Measurements from ENCODE around the gene BRINP3.
A peak's percentile ranks its signal among the peaks of the same experiment; 100 is the strongest.
"Not testable (repeated sequence)": the region's sequence is repeated elsewhere in the genome, so short reads cannot be mapped to it uniquely, and the experiment has no call there.

BRINP3 gene

GRCh38 chr1:190179817-190180216 is 297.8 kb downstream of the BRINP3 start:
- DNase-seq (ENCODE audit: low spot score), result no peak

DNA sequence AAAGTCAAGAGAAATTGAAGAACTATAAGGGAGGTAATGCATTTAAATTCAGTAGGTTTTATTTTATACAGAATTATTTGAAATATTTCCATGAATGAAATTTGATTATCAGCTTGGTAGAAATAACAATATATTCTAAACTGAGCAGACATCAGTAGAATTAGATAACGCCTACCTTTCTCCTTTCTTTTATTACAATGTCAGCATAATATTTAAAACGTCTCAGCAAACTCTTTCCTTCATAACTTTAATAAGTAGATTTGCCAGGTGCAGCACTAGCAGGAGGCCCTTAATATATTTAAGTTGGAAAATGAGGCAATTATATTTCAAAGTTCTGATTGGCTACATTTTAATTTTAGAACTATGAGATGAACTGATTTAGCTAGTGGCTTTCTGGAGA is 298.8 kb downstream of the BRINP3 start:
- DNase-seq (ENCODE audit: low spot score), result no peak

GRCh38 chr1:190177555-190177954 is 300.1 kb downstream of the BRINP3 start:
- no peak for DNase-seq (ENCODE audit: low spot score)

DNA sequence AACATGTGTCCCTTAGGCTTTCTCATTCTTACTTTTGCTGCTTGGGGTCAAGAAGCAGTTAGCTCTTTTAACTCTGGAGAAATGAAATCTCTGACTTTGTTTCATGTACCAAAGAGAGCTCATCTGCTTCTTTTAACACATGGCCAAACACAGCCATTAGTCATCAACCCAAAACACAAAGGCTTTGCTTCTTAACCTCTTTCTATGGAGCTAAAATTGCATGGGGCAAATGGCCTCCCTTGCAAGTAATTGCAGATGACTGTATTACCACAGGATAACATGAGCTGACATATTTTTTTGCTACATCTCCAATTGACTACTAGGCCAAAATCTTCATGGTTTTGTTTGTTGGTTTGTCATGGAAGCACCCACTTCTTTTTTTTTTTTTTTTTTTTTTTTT is 300.9 kb downstream of the BRINP3 start:
- DNase-seq (ENCODE audit: low spot score), result no peak

- DNase-seq (ENCODE audit: low spot score), result no peak
Measured at GRCh38 chr1:190175320-190175719, 302.3 kb downstream of the BRINP3 start.

DNA sequence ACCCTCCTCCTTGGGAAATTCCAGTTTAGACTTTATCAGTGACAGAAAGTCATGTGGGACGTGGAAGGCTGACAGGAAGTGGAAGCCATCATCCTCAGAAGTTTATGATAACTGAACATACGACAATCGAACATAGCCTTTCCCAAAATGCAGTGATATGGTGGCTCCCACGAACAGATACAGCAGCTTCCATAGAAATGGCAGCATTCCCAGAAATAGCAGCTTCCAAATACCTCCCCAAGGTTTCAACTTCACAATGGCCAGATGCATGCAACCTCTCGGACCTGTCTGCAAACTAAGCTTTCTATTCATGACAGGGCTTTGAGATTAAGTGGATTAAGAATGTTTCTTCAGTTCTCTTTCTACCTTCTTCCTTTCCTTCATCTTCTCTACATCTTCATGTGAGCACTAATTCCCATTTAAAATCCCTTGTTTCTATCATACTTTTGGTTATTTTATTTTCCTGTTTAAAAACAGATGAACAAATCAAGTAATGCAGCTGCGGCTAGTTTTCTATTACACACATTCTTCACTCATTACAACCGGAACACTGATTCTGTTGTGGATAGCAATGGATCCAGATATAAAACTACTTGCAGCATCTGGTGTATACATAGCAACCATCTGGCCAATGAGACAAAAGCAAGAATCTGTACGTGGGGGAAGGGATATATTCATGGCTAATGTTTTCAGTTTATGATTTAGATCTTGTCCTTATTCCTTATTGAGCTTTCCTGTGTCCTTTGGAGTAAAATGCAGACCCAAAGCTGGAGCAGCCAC is 304.8 kb downstream of the BRINP3 start:
- no peak for DNase-seq (ENCODE audit: low spot score)

DNA sequence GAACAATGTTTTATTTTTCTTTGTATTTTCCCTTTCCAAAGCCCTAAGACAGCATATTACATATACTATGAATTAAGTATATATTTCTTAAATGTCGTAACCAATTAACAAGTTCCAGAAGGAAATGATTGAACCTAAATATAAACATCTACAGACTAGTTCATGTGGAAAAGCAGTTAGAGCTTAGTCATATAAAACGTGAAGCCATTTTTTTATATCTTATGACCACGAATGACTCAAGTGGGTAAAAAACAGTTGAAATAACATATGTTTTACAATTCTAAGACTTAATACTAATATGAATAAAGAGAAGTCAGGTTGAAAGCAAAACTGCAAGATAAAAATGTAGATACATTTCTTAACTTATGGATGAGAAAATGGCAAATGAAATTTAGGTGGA is 307.3 kb downstream of the BRINP3 start:
- DNase-seq (ENCODE audit: low spot score), result no peak

DNA sequence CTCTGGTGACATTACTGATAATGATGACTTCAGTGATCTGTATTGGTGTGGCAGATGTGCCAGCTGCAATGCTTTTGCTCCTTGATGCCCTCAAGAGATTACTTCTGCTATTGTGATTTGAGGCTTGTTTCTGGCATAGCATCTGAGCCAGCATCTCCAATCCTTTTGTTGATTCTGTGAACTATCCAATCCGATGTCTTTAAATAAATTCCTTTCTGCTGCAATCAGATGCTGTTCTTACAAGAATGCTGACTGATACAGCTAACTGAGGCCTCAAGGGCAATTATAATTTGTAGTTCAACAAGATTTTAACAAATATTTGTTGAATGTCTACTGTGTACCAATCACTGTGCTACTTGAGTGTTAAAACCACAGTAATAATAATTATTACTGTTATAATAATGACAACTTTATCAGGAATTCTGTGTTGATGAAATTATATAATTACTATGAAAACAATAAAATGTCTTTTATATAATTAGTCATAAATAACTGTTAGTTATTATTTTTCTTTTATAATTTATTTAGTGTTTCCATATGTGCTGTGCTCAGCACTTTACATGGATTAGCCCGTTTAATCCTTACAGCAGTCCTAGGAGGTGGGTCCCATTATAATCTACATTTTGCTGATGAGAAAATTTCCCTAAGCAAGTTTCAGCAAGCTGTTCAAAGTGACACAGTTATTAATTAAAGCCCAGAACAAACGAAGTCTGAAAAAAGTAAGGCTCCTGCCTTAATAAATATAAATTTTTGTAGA is 308.2 kb downstream of the BRINP3 start:
- DNase-seq (ENCODE audit: low spot score), result no peak

DNA sequence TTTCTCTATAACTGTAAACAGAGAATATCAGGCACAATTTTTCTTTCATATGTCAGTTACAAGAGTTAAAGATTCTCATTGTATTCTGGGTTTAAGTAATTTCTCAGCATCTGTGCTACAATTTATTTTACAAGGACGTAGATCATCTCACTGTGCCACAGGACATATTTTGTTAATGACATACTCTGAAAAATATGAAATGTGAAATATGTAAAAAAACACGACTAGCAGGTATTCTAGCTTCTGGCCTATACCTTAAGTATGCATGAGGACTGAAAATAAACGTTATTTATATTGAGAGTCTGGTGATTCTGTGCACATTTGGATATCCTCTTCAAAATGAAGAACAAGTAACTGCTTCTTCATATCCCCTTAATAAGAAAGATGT is 308.8 kb downstream of the BRINP3 start:
- no peak for DNase-seq (ENCODE audit: low spot score)

- peak; percentile 77 for DNase-seq (ENCODE audit: low spot score)
Measured at GRCh38 chr1:190168116-190168892, 309.4 kb downstream of the BRINP3 start.

DNA sequence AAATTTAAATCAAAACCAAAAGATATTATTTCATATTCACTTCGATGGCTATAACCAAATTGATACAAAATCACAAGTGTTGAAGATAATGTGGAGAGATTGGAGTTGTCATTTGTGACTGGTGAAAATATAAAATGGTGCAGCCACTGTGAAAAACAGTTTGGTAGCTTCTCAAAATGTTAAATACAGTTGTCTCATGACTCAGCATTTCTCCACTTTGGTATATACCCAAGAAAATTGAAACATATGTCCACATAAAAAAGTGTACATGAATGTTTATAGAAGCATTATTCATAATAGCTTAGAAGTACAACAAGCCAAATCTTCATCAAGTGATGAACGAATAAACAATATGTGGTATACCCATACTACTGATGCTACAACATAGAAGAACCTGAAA is 318.5 kb downstream of the BRINP3 start:
- DNase-seq (ENCODE audit: low spot score), result no peak

DNA sequence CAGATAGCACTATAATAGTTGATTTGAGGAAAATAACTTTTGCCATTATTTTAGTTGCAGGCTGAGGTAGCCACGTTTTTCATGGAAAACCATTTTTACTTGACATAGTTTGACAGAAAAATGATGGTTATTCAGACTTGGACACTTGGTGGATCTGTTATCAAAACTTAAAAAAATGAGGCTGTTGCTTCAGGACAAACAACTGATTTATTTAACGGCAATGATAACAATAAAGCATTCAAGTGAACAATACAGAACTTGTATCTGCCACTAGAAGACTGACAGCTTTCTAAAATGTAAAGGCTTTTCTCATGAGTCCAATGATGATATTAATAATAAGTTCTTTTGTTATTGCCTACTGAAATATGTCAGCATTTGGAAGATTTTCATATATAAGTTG is 322.9 kb downstream of the BRINP3 start:
- no peak for DNase-seq (ENCODE audit: low spot score)

DNA sequence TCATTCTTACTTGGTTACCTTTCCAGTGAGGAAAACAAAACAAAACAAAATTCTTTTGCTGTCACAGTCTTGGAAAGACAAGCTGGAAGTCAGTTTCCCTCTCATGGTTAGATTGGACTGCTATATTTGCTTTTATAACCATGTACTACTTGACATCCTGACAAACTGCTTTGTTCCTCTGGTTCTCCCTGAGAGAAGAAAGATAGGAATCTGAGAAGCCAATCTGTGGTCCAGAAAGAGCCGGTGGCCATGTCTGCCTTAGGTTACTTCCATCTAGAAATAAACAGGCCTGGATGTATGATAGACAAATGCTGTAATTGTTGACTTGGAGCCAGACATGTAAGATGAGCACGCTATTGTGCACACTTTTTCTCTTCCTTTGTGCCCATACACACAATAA is 330.0 kb downstream of the BRINP3 start:
- no peak for DNase-seq (ENCODE audit: low spot score)

GRCh38 chr1:190144650-190145049 is 333.0 kb downstream of the BRINP3 start:
- no peak for DNase-seq (ENCODE audit: low spot score)

GRCh38 chr1:190140644-190141043 is 337.0 kb downstream of the BRINP3 start:
- no peak for DNase-seq (ENCODE audit: low spot score)

GRCh38 chr1:190138702-190139101 is 339.0 kb downstream of the BRINP3 start:
- DNase-seq (ENCODE audit: low spot score), result no peak

GRCh38 chr1:190138266-190138665 is 339.4 kb downstream of the BRINP3 start:
- DNase-seq (ENCODE audit: low spot score), result peak; percentile 24

GRCh38 chr1:190129366-190129765 is 348.3 kb downstream of the BRINP3 start:
- no peak for DNase-seq (ENCODE audit: low spot score)

DNA sequence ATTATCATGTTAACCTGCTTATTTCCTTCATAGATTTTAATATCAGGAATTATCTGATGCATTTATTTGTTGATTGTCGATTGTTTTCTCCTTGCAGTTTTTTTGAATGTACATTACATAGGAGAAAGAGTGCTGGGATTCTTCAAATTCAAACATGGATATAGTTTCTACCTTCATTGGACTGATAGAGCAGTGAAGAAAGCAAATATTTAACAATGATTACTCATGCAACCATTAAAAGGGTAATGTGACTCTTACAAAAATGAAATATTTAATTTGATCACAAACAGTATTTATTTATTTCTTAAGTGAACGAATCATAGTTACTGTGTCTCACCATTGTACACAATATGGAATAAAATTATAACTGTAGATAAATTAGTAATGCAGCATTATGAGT is 350.9 kb downstream of the BRINP3 start:
- no peak for DNase-seq (ENCODE audit: low spot score)

- no peak for DNase-seq (ENCODE audit: low spot score)
Measured at GRCh38 chr1:190124068-190124467, 353.6 kb downstream of the BRINP3 start.

GRCh38 chr1:190120564-190120963 is 357.1 kb downstream of the BRINP3 start:
- DNase-seq (ENCODE audit: low spot score), result not testable (repeated sequence)

DNA sequence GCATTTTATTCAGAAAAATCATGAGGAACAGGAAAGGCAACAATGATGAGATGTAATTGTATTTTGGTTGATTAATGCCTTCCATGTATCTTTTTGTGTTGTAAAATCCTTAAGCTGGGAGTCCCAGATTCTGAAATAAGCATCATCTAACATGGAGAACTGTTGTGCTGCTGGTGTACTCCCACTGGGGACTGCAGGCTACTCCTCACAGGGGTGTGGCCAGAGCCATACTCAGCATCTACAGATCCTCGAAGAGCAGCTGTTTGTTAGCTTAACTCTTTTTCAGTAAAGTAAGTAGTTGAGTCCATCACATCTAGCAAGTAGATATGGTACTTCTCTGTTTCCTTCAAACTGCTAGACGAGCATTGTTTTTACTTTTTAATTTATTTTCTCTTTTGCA is 358.0 kb downstream of the BRINP3 start:
- DNase-seq (ENCODE audit: low spot score), result no peak

DNA sequence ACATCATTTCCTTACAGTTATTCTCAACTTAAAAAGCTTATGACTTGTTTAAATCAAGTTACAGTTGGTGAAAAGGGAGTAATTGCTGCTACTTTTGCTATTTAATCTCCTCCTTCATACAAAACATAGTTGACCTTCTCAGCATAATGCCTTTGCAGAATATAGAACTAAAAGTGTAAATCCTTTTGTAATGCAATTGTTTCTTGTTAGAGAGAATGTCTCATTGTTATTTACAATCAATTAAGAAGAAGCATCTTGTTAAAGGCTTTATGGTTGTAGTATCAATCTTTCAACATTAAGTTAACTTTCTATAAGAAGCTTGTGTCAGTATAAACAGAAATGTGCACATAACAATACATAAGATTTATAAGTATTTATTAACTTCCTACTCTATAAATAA is 360.7 kb downstream of the BRINP3 start:
- no peak for DNase-seq (ENCODE audit: low spot score)

Measured in RKO (cell line).